Measurements from ENCODE around the gene GHR.
A peak's percentile ranks its signal among the peaks of the same experiment; 100 is the strongest.
"Not testable (repeated sequence)": the region's sequence is repeated elsewhere in the genome, so short reads cannot be mapped to it uniquely, and the experiment has no call there.

Gene GHR

GRCh38 chr5:42648036-42648435 is 224.8 kb downstream of the GHR start:
- DNase-seq = no peak

GRCh38 chr5:42648915-42649314 is 225.7 kb downstream of the GHR start:
- no peak for DNase-seq

GRCh38 chr5:42650084-42650483 is 226.8 kb downstream of the GHR start:
- DNase-seq = no peak

- no peak for DNase-seq
Measured at GRCh38 chr5:42653705-42654104, 230.5 kb downstream of the GHR start.

- no peak for DNase-seq
Measured at GRCh38 chr5:42654645-42655044, 231.4 kb downstream of the GHR start.

- DNase-seq = no peak
Measured at GRCh38 chr5:42655982-42656650, 232.9 kb downstream of the GHR start.

- peak; percentile 12 for DNase-seq
Measured at GRCh38 chr5:42656651-42657015, 233.4 kb downstream of the GHR start.

GRCh38 chr5:42659869-42660268 is 236.6 kb downstream of the GHR start:
- not testable (repeated sequence) for DNase-seq

- DNase-seq = no peak
Measured at GRCh38 chr5:42665857-42666256, 242.6 kb downstream of the GHR start.

GRCh38 chr5:42666869-42667268 is 243.6 kb downstream of the GHR start:
- no peak for DNase-seq

- DNase-seq = no peak
Measured at GRCh38 chr5:42668254-42668653, 245.0 kb downstream of the GHR start.

GRCh38 chr5:42672925-42673324 is 249.7 kb downstream of the GHR start:
- DNase-seq = no peak

GRCh38 chr5:42675602-42676001 is 252.4 kb downstream of the GHR start:
- DNase-seq = no peak

GRCh38 chr5:42676362-42676761 is 253.1 kb downstream of the GHR start:
- DNase-seq = no peak

GRCh38 chr5:42677156-42677842 is 254.1 kb downstream of the GHR start:
- no peak for DNase-seq

- DNase-seq = no peak
Measured at GRCh38 chr5:42680046-42680445, 256.8 kb downstream of the GHR start.

GRCh38 chr5:42685078-42685477 is 261.8 kb downstream of the GHR start:
- DNase-seq = not testable (repeated sequence)

- no peak for DNase-seq
Measured at GRCh38 chr5:42689391-42689790, 266.2 kb downstream of the GHR start.

- DNase-seq = peak; percentile 8
Measured at GRCh38 chr5:42691413-42691937, 268.2 kb downstream of the GHR start.

GRCh38 chr5:42701351-42702059 is 278.3 kb downstream of the GHR start:
- DNase-seq = no peak

GRCh38 chr5:42703238-42703637 is 280.0 kb downstream of the GHR start:
- DNase-seq = no peak

GRCh38 chr5:42715785-42716184 is 292.5 kb downstream of the GHR start:
- no peak for DNase-seq

GRCh38 chr5:42718591-42718990 is 295.4 kb downstream of the GHR start:
- DNase-seq = no peak

- DNase-seq = no peak
Measured at GRCh38 chr5:42719034-42719433, 295.8 kb downstream of the GHR start.
